Measurements from ENCODE around the gene HECW1. TPM values are rescaled to one million over a fixed set of nuclear protein-coding genes. Genes with fewer than 3 reads are reported as not detected.

HECW1 gene
- total and polyA plus RNA-seq, 2 donors (not counting 1 experiment from before 2014, with no cell fraction given): not detected

- no peaks in the 10 kb centered on the region for H3K36me3 ChIP-seq (replicated peaks in 1 of 2; ENCODE audit: control extremely low read depth in 1 of 2, control insufficient read depth in 1 of 2, extremely low read depth in 1 of 2, insufficient read depth in 2 of 2, low read length in 1 of 2)
- no peaks in the 10 kb centered on the region for H3K79me2 ChIP-seq (ENCODE audit: control insufficient read depth, insufficient read depth, low read length)
- no peak overlapping the region for H3K9ac ChIP-seq (ENCODE audit: low read length)
- H4K20me1 ChIP-seq (ENCODE audit: control insufficient read depth, insufficient read depth, low read length, poor library complexity, severe bottlenecking): no peaks in the 10 kb centered on the region
- ATAC-seq (ENCODE audit: low read depth) (no peak), DNase-seq (no peak)
- no peak overlapping the region for H2AFZ ChIP-seq (ENCODE audit: insufficient read depth, low read depth, low read length, poor library complexity, severe bottlenecking)
- ChIA-PET CTCF (no interaction called here), POLR2A (no interaction called here)
- Mint-ChIP-seq H3K27me3 (peaks cover 23% of the 10 kb centered on the region), H3K4me3 (no peak overlapping the region), H3K4me1 (no peaks in the 10 kb centered on the region), H3K27ac (no peak overlapping the region), H3K9me3 (ENCODE audit: insufficient read depth) (no peaks in the 10 kb centered on the region)
- H3K9me3 ChIP-seq (ENCODE audit: control extremely low read depth in 1 of 3, control insufficient read depth in 2 of 3, insufficient read depth in 1 of 3, low read length in 2 of 3): no peaks in the 10 kb centered on the region
- no peaks in the 10 kb centered on the region for H3K4me1 ChIP-seq (ENCODE audit: control insufficient read depth in 2 of 2, insufficient read depth in 2 of 2, low read length in 2 of 2)
- H3K27me3 ChIP-seq (replicated peaks in 1 of 4; ENCODE audit: control extremely low read depth in 1 of 4, control insufficient read depth in 3 of 4, insufficient read depth in 4 of 4, low read length in 3 of 4): peaks cover 0 to 3% (median 1%) of the 10 kb centered on the region in 4 experiments
- no peak overlapping the region for H3K4me2 ChIP-seq (replicated peaks; ENCODE audit: low read depth, low read length, poor library complexity, severe bottlenecking)
- no peak overlapping the region for H3K4me3 ChIP-seq (ENCODE audit: control extremely low read depth in 1 of 5, extremely low read depth in 1 of 5, insufficient read depth in 1 of 5, low read depth in 2 of 5, low read length in 4 of 5)
- intact Hi-C loops (cut with micrococcal nuclease): no loop called here
- no peak overlapping the region for H3K27ac ChIP-seq (ENCODE audit: low read length in 2 of 2)
- no peak for TF ChIP-seq CTCF (IDR thresholded peaks at IDR 0.05)
- no peak for TF ChIP-seq EZH2 (IDR thresholded peaks at IDR 0.05; ENCODE audit: borderline replicate concordance, insufficient read depth, low read depth, low read length, poor library complexity, severe bottlenecking)
- 100% methylated on average over 1 of the region's 2 CpGs for WGBS (ENCODE audit: insufficient coverage)
Measured at GRCh38 chr7:43139137-43139536, 26.7 kb downstream of the HECW1 start.

- Histone ChIP-seq H3K4me1 (ENCODE audit: control insufficient read depth in 2 of 2, insufficient read depth in 2 of 2, low read length in 2 of 2) (no peaks in the 10 kb centered on the region), H3K36me3 (replicated peaks in 1 of 2; ENCODE audit: control extremely low read depth in 1 of 2, control insufficient read depth in 1 of 2, extremely low read depth in 1 of 2, insufficient read depth in 2 of 2, low read length in 1 of 2) (no peaks in the 10 kb centered on the region), H3K4me2 (replicated peaks; ENCODE audit: low read depth, low read length, poor library complexity, severe bottlenecking) (no peak overlapping the region), H3K27me3 (replicated peaks in 1 of 4; ENCODE audit: control extremely low read depth in 1 of 4, control insufficient read depth in 3 of 4, insufficient read depth in 4 of 4, low read length in 3 of 4) (peaks cover 0 to 3% (median 1%) of the 10 kb centered on the region in 4 experiments), H3K27ac (ENCODE audit: low read length in 2 of 2) (no peak overlapping the region), H3K4me3 (ENCODE audit: control extremely low read depth in 1 of 5, extremely low read depth in 1 of 5, insufficient read depth in 1 of 5, low read depth in 2 of 5, low read length in 4 of 5) (no peak overlapping the region), H4K20me1 (ENCODE audit: control insufficient read depth, insufficient read depth, low read length, poor library complexity, severe bottlenecking) (no peaks in the 10 kb centered on the region), H3K9me3 (ENCODE audit: control extremely low read depth in 1 of 3, control insufficient read depth in 2 of 3, insufficient read depth in 1 of 3, low read length in 2 of 3) (no peaks in the 10 kb centered on the region), H3K9ac (ENCODE audit: low read length) (no peak overlapping the region), H2AFZ (ENCODE audit: insufficient read depth, low read depth, low read length, poor library complexity, severe bottlenecking) (no peak overlapping the region), H3K79me2 (ENCODE audit: control insufficient read depth, insufficient read depth, low read length) (no peaks in the 10 kb centered on the region)
- Mint-ChIP-seq H3K4me1 (no peaks in the 10 kb centered on the region), H3K27me3 (peaks cover 25% of the 10 kb centered on the region), H3K4me3 (no peak overlapping the region), H3K27ac (no peak overlapping the region), H3K9me3 (ENCODE audit: insufficient read depth) (no peaks in the 10 kb centered on the region)
- ATAC-seq (ENCODE audit: low read depth): no peak
- TF ChIP-seq EZH2 (IDR thresholded peaks at IDR 0.05; ENCODE audit: borderline replicate concordance, insufficient read depth, low read depth, low read length, poor library complexity, severe bottlenecking): no peak
- no peak for TF ChIP-seq CTCF (IDR thresholded peaks at IDR 0.05)
- 97% methylated on average over 6 of the region's 7 CpGs for WGBS (ENCODE audit: insufficient coverage)
- intact Hi-C loops (cut with micrococcal nuclease): no loop called here
- ChIA-PET POLR2A (no interaction called here), CTCF (no interaction called here)
- no peak for DNase-seq
Measured at GRCh38 chr7:43140186-43140585, 27.7 kb downstream of the HECW1 start.

All from B cell (primary cell).